ENCODE data around the gene CELA2B.
"Not testable (repeated sequence)": the region's sequence is repeated elsewhere in the genome, so short reads cannot be mapped to it uniquely, and the experiment has no call there.

Gene CELA2B

GRCh38 chr1:15515022-15515663 is 39.2 kb downstream of the CELA2B start:
- no peak for TF ChIP-seq CTCF (conservative IDR thresholded peaks at IDR 0.05)
- H3K27ac ChIP-seq, result no peak overlapping the region

- no peak overlapping the region for H3K27ac ChIP-seq
- TF ChIP-seq CTCF (conservative IDR thresholded peaks at IDR 0.05), result no peak
Observed at GRCh38 chr1:15519625-15520024, 43.7 kb downstream of the CELA2B start.

GRCh38 chr1:15521206-15521906 is 45.5 kb downstream of the CELA2B start:
- not testable (repeated sequence) for H3K27ac ChIP-seq

- no peak for TF ChIP-seq CTCF (conservative IDR thresholded peaks at IDR 0.05)
- H3K27ac ChIP-seq, result peak overlapping the region; percentile 90
Observed at GRCh38 chr1:15522551-15522950, 46.6 kb downstream of the CELA2B start.

GRCh38 chr1:15523104-15524020 is 47.5 kb downstream of the CELA2B start:
- peak overlapping the region; percentile 90 for H3K27ac ChIP-seq
- no peak for TF ChIP-seq CTCF (conservative IDR thresholded peaks at IDR 0.05)

GRCh38 chr1:15524021-15524282 is 48.0 kb downstream of the CELA2B start, which contains the start of gene CASP9:
Gene CASP9 (minus strand): TSS chr1:15524215. CDS start chr1:15524200, 15 bp downstream.
- H3K27ac ChIP-seq, result peak within 1 kb of the TSS; percentile 90
- TF ChIP-seq CTCF (conservative IDR thresholded peaks at IDR 0.05), result no peak

- peak overlapping the region; percentile 90 for H3K27ac ChIP-seq
- no peak for TF ChIP-seq CTCF (conservative IDR thresholded peaks at IDR 0.05)
Observed at GRCh38 chr1:15524283-15525049, 48.6 kb downstream of the CELA2B start.

Measured in VCaP (cell line).